ENCODE measurements around the gene CPNE1.

DNA sequence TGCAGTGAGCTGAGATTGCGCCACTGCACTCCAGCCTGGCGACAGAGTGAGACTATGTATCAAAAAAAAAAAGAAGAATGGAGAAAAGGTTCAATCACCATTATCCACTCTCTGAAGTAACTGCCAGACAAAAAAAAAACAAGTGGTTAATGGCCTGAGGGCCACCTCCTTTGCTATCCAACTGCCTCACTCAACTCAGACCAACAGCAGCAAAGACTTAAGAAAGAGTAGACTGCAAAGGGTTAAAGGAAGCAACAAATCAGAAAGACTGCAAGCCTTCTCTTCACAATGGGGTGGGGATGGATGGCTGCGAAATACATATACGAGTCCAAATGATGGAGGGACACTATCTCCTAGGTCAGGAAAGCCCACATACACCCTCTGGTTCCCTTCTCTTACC is 31.3 kb upstream of the CPNE1 start:
- TF ChIP-seq, protein P1, sequence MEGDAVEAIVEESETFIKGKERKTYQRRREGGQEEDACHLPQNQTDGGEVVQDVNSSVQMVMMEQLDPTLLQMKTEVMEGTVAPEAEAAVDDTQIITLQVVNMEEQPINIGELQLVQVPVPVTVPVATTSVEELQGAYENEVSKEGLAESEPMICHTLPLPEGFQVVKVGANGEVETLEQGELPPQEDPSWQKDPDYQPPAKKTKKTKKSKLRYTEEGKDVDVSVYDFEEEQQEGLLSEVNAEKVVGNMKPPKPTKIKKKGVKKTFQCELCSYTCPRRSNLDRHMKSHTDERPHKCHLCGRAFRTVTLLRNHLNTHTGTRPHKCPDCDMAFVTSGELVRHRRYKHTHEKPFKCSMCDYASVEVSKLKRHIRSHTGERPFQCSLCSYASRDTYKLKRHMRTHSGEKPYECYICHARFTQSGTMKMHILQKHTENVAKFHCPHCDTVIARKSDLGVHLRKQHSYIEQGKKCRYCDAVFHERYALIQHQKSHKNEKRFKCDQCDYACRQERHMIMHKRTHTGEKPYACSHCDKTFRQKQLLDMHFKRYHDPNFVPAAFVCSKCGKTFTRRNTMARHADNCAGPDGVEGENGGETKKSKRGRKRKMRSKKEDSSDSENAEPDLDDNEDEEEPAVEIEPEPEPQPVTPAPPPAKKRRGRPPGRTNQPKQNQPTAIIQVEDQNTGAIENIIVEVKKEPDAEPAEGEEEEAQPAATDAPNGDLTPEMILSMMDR (IDR thresholded peaks at IDR 0.05) = no peak
- no peak for TF ChIP-seq POLR2A (IDR thresholded peaks at IDR 0.05)
